HG03354 (cell line): ENCODE measurements around the gene GSTCD.
"Not testable (repeated sequence)": the region's sequence is repeated elsewhere in the genome, so short reads cannot be mapped to it uniquely, and the experiment has no call there.

Experiments used
- ATAC-seq: cut with Tn5 transposase; IDR thresholded peaks from one replicate; pipeline ENCODE4 v1.9.1; 2021; ENCODE audit warnings: mild to moderate bottlenecking; ENCODE audit not compliant: unreplicated experiment, poor library complexity, severe bottlenecking

GSTCD gene

DNA sequence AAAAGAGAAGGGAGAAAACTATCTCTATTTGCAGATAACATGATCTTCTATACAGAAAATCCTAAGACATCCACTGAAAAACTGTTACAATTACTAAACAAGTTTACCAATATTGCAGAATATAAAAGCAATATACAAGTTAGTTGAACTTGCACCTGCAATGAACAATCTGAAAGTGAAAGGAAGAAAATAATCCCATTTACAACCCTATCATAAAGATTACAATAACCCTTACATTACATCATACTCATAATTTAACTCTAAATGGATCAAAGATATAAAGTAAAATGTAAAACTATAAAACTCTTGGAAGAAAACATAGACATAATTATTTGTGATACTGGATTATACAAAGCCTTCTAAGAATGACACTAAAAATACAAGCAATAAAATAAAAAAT, 77.2 kb downstream of the GSTCD start:
- ATAC-seq = no peak

DNA sequence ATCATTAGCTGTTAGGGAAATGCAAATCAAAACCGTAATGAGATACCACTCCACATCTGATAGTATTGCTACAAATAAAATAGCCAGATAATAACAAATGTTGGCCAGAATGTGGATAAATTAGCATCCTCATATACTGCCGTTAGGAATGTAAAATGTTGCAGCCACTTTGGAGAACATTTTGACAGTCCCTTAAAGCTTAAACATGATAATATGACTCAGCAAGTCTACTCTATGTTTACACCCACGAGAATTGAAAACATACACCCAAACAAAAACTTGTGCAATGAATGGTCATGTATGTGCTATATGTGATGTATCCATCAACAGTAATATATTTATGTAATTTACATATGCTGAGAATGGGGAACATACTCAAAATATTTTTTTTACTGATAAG, 78.2 kb downstream of the GSTCD start:
- ATAC-seq = no peak

DNA sequence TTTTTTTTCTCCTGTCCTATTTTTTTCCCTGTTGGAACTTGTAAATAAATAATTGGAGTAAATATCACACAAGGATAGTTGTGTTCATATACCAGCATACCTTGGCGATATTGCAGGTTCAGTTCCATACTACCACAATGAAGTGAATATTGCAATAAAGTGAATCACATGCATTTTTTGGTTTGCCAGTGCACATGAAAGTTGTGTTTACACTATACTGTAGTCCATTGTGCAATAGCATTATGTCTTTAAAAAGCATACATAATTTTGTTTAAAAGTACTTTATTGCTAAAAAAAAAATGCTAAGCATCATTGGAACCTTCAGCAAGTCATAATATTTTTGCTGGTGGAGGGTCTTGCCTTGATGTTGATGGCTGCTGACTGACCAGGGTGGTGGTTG, 88.6 kb downstream of the GSTCD start:
- no peak for ATAC-seq

DNA sequence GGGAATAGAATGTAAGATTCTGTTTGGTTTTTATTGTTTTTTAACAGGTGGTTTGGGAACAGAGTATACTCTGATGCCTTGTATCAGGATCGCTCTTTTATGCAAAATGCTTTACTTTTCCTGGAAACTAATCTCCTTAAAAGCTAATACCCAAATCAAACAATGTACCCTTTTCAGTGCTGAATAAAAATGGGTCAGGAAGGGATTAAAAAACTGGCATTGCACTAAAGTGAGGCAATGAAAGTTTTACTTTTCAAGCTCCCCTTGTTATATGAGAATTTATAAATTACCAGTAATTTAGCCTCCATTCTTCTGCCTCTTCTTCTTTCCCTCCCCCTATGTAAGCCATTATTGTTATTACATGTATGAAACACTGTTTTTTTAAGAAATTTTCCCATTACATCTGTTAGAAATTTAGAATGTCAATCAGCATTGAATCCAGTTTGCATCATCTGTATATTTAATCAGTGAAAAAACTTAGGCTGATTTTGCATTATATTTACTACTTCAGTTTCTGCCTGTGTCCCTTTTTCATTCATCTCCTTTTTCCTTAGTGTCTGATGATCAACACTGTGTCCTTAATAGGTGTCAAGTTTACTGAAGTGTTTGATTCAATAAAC, 97.0 kb downstream of the GSTCD start:
- ATAC-seq = no peak

DNA sequence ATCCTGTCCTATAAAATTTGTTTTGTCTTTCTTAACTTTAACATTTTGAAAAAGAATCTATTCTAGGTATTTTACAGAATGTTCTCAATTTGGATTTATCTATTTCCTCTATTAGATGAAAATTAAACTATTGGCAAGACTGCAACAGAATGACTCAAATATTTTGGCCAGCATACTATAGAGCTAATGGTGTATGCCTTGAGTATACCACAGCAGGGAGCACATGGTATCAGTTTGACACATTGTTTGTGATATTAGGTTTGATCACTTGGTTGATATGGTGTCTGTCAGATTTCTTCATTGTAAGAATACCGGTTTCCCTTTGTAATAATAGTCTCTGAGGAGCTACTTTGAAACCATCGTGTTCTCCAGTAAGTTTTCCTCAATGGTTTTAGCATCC, 98.9 kb downstream of the GSTCD start:
- ATAC-seq = no peak

DNA sequence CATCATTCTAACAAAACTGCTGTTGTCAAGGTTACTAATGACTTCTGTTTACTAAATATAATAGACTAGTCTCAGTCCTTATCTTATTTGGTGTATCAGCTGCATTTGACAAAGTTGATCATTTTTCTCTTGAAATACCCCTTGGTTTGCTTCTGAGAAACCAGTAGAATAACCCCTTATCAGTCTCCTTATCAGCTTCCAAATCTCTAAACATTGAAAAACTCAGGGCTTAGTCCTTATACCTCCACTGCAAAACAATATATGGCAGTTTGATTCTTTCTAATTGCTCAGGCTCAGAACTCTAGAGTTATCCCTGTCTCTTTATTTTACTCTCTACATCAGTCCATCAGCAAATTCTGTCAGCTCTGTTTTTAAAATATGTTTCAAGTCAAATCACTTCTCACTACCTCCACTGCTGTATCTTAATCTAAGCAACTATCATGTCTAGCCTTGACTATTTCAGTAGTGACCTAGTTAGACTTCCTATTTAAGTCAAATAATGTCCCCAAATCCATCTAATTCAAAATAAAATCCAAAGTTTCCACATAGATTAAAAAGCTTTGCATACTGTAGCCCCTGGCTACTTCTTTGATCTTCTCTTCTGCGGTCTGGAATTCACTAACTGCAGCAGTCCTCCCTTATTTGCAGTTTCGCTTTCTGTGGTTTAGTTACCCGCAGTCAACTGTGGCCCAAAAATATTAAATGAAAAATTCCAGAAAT, 99.6 kb downstream of the GSTCD start:
- ATAC-seq = no peak

DNA sequence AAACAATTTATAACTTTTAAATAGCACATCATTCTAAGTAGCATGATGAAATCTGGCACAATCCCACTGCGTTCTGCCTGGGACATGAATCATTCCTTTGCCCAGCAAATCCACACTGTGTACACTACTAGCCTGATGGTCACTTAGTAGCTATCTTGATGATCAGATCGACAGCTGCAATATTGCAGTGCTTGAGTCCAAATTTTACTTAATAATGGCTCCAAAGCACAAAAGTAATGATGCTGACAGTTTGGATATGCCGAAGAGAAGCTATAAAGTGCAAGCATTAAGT, 100.1 kb downstream of the GSTCD start:
- no peak for ATAC-seq

DNA sequence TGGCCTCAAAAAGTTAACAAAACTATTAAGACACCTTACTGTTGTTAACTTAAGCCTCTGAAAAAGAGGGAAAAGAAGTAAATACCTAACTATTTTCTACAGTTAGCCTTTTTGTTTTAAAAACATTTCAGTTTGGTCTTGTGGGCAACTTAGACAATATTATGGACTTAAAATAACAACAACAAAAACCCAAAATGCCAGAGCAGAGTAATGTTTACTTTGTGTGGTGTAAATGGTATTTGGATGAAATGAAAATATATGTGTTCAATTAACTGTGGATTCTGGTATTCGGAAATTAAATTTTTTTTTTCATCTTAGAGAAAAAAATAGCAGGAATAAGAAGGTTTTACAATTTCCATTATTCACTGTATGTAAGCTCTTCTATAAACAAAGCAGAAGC, 107.1 kb downstream of the GSTCD start:
- no peak for ATAC-seq

DNA sequence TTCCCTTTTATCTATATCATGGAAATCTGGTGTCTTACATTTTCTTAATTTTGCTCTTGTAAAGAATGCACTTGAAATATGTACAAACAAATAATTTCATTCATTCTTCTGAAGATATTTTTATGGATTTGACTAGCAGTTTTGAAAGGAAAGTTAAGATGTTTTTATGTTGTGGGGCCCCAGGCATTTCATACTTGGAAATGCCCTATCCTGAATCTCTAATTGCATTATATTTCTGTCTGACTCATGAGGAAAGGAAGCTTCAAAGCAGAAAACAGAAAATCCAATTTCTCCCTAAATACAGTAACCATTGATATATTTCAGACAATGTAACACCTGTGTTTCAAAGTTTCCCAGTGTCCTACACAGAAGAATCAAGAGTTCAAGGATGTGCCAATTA, 113.5 kb downstream of the GSTCD start:
- no peak for ATAC-seq

DNA sequence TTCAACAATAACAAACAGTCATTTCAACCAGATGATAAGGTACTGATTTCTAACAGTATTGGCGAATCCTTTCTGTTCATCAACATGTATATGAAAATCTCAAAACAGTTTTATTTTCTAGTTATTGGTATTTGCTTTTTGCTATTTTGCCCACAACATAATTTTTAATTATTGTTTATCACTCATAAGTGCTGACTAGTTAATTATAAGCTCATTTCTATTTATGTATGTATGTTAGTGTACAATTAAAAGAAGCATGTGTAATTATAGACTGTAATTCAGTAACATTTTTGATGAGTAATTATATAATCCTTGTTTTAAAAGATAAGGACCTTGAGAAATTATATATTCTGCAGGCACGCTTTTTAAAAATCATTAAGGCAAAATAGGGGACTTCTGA, 119.5 kb downstream of the GSTCD start:
- no peak for ATAC-seq

DNA sequence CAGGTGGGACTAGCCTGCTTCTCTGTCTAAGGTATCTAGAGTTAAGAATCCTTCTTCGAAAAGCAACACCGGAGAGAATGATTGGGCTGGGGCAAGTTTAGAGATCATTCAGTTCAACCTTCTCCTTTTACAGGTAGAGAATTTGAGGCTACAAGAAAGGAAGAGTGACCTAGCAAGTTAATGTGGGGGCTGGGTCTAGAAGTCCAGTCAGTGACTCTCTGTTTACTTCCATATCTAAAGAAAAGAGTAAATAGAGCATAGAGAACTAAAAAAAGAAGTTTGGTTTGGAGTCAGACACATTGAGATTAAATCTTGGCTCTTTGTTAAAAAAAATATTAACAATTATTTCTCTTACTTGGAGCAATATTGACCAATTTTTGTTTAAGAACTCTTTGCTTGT, 122.6 kb downstream of the GSTCD start:
- ATAC-seq = no peak

DNA sequence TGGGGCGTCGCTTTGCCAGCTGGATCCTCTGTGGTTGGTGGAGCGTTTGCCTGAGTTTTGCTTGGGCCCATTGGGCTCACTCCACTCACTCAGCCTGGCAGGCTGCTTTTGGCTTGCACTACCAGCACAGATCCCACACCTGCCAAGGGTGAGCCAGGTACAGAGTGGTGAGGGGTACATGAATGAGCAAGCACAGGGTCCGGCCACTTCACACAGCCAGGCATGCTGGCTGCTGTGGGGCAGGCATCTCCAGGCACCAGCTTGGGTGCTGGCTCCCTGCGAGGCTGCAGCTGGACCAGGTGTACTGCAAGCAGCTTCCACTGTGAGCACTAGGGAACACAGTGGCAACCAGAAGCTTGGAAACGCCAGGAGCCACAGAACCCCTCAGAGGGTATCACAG, 126.6 kb downstream of the GSTCD start:
- ATAC-seq = no peak

DNA sequence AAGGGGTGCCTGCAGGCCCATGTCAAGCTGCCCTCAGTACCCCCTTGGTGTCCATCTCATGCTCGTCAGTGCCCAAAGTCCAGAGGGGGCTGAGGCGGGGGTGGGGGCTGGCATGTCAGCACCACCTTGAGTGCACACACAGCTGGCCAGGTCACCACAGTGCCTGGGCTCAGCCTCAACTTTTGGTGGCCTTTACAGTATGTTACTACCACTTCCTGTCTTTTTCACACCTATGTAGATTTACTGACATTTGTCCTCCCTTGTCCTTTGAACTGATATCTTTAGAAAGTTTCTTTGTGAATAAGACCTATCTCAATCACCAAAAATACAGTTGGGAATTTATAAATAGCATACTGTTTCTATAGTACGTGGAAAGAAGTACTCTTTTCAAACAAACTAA, 128.0 kb downstream of the GSTCD start:
- no peak for ATAC-seq

DNA sequence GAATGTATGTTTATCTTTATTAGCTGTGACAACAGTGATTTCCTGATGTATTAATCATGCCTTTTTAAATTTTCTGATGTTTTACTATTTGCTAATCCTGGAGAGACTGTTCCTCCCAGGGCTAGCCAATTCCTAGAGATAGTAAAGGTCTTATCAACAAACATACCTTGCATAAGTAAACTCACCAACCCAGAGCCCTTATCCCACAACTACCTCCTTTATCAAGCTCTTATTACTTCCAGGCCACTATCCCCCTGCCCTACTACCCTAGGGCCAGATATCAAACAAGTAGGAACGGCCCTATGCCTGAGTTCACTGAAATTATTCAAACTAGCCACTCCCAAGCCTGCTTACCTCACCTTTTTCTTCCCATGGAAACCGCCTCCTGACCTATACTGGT, 128.5 kb downstream of the GSTCD start:
- no peak for ATAC-seq

DNA sequence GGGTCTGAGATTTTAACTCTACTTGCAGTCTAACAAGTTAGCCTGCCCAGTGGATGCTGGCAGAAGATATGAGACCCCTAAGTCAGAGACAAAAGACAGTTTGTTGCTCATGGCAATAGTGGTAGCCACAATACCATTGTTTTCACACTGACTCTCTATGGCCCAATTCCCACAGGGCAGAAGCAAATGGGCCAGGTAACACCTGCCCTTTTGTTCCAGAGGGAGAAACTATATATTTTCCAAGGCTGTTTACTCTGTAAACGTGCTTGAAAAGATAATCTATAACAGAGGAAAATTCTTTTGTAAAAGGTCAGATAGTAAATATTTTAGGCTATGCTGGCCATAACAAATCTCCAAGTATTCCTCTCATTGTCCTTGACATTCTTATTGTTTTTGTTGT, 129.5 kb downstream of the GSTCD start:
- no peak for ATAC-seq

DNA sequence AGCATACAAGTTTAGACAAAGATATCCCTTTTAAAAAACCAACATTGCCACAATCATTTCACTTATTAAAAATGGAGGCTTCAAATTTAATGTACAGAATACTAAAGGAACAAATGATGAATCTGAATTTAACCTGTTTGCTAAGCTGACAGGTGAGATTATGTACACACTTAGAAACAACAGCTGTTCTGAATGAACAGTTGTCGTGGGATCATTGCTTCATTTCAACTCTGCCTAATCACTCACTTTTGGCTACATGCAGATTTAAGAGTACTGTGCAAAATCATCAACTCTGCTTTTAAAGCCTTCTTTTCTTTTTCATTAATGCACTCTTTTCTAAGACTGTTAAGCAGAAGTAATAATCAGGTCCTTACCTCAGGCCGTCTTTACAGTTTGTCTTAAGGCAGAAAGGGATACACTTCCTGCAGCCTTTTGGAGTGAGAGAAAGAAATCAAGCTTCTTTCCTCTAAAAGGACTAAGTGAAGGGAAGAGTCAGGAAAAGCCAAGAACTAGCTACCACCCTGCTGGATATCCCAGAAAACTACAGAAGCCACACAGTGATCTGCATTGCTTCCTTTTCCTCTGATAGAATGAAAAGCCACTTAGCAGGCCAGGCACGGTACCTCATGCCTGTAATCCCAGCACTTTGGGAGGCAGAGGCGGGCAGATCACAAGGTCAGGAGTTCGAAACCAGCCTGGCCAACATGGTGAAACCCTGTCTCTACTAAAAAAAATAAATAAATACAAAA, 132.0 kb downstream of the GSTCD start:
- ATAC-seq = no peak

DNA sequence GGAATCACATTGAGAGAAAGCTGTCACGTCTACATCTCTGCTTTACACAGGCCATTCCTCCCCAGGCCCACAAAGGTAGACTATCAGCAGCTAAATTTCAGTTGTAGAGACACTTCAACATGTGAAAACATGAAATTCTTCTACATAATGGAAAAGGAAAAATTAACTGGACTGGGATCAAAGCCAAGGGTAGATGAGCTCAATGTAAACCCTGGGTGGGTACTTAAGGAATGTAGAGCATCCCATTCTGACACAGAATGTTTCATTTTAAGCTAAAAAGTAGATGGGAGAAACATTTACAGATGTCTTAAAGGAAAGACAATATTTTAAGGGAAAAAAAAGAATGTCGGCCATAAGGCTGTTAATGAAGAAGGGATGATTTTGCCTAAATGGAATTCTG, 135.4 kb downstream of the GSTCD start:
- ATAC-seq = no peak

DNA sequence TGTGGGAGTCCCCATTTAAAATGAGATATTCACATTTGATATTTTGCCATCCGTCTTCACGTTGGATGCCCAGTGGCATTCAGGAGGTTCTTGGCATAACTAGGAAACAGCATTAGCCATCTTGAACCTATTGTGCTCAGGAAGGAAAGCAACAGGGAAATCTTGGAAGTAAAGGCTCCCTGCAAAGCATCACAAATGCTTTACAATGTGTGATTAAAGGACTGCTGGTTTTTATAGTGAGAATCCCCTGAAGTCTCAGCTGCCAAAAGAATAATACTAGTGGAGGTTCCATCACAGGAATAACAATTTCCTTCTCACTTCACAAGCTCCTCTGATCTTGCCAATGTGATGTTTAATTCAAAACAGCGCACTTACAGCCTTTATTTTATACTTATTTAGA, 137.0 kb downstream of the GSTCD start:
- ATAC-seq = no peak

DNA sequence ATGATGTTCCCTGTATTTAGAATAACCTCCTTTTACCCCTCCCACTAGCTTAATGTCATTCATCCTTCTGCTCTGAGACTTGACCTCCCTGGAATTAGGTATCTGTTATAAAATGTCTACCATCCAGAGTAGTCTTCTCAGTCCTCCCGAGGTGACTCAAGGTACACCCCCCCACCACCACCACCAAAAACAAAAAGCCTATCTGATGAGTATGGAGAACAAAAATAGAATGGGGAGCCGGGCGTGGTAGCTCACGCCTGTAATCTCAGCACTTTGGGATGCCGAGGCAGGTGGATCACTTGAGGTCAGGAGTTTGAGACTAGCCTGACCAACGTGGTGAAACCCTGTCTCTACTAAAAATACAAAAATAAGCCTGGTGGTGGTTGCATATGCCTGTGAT, 139.8 kb downstream of the GSTCD start:
- ATAC-seq = not testable (repeated sequence)

DNA sequence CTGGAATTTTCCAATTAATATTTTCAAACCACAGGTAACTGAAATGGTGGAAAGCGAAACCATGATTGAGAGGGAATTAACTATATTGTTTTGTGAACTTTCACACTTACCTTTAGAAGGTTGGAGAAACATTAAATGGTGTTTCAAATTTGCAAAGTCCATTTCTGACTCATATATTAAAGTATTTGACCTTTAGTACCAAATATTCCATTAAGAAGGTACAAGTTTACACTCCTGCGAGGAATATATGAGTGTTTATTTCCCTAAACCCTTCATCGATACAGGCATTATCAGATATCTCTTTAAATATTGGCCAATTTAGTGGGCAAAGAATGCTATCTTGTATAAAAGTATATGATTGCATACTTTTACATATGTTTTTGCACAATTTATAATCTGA, 142.6 kb downstream of the GSTCD start:
- ATAC-seq = no peak

DNA sequence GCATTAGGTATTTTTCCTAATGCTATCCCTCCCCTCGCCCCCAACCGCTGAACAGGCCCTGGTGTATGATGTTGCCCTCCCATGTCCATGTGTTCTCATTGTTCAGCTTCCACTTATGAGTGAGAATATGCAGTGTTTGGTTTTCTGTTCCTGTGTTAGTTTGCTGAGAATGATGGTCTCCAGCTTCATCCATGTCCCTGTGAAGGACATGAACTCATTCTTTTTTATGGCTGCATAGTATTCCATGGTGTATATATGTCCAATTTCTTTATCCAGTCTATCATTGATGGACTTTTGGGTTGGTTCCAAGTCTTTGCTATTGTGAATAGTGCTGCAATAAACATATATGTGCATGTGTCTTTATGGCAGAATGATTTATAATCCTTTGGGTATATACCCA, 143.6 kb downstream of the GSTCD start:
- not testable (repeated sequence) for ATAC-seq
